HG02763 (cell line): Measurements from ENCODE around the gene PHACTR1.
"Not testable (repeated sequence)": the region's sequence is repeated elsewhere in the genome, so short reads cannot be mapped to it uniquely, and the experiment has no call there.

ENCODE experiments used
- ATAC-seq: cut with Tn5 transposase; IDR thresholded peaks from one replicate; pipeline ENCODE4 v1.9.1; 2021; ENCODE audit warnings: mild to moderate bottlenecking, moderate library complexity; ENCODE audit not compliant: unreplicated experiment

Gene PHACTR1

DNA sequence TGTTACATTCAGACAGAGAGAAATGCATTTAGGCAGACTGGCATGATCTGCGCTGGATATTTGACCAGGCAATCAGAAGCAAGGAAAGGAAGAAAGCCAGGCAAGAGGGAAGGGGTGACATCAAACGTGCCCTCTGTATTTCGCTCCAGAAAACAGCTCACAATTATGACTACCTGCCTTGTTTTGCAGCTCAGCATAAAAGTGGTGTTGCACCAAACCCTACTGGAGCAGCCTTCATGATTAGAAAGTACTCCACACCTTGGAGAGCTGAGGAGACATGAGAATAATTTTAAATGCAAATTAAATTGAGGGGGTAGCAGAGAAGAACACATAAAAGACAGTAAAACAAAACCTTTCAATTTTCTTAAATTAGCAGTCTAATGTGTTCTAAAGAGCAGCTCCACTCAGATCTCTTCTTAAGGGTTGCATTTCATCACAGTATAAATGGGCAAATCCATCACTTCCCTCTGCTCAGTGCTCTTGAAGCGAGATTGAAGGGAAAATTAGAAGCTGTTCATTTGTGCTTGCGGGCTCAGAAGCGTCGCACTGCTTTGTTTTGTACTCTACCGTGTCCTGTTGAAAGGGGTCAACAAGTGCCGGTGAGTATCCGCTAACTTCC is at the start of gene PHACTR1:
Gene PHACTR1, plus strand, starts transcription at position 470 of the 619 bp plus-strand sequence.
- no peak for ATAC-seq

DNA sequence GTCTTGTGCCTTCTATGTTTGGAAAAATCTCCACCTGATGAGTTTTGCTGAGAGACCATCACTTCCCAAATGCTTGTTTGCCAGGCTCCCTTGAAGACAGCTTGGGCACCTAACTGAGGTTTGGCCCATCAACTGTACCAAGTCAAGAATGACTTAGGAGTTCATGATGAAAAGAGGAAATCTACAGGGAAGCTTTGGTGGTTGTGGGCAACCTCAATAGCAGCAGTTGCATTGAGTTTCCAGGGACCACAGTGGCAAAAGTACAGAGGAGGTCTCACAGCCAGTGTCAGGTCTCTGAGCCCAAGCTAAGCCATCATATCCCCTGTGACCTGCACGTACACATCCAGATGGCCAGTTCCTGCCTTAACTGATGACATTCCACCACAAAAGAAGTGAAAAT is 49.7 kb upstream of the PHACTR1 start:
- ATAC-seq = no peak

- no peak for ATAC-seq
Observed at GRCh38 chr6:12675931-12676330, 40.6 kb upstream of the PHACTR1 start.

DNA sequence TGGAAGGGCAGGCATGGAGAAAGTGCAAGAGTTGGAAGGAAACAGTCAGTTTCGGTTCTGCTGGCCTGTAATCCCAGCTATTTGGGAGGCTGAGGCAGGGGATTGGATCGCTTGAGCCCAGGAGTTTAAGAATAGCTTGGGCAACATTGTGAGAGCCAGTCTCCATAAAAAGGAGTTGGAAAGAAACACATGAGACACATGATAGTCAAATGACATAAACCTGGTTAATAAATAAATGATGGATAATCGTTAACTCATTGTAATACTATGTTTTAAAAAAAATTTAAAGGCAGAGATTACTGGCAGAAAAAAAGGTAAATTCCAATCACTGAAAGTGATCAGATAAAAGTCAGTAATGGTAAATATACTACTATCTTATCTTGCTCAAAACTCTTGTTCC is 37.2 kb upstream of the PHACTR1 start:
- ATAC-seq = no peak

GRCh38 chr6:12693122-12693521 is 23.4 kb upstream of the PHACTR1 start:
- ATAC-seq = no peak

GRCh38 chr6:12698298-12698697 is 18.3 kb upstream of the PHACTR1 start:
- no peak for ATAC-seq

GRCh38 chr6:12704946-12705345 is 11.6 kb upstream of the PHACTR1 start:
- no peak for ATAC-seq

DNA sequence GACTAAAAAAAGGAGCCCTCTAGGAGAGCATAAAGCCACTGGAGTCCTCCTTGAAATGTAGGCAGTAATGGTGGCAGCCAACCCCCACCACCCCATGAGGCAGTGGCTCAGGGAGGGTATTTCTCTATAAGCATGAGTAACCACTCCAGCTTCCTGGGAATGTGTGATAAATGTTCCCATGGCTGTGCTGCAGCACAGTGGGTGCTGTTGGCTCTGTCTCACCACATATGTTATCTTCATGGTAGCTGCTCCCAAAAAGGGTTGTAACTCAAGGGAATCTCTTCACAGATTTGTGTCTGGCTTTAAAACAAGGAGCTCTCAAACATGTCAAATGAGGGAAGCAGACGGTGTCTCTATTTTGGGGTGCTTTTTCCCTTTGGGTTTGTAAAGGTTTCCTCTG is 7.5 kb upstream of the PHACTR1 start:
- ATAC-seq = no peak

DNA sequence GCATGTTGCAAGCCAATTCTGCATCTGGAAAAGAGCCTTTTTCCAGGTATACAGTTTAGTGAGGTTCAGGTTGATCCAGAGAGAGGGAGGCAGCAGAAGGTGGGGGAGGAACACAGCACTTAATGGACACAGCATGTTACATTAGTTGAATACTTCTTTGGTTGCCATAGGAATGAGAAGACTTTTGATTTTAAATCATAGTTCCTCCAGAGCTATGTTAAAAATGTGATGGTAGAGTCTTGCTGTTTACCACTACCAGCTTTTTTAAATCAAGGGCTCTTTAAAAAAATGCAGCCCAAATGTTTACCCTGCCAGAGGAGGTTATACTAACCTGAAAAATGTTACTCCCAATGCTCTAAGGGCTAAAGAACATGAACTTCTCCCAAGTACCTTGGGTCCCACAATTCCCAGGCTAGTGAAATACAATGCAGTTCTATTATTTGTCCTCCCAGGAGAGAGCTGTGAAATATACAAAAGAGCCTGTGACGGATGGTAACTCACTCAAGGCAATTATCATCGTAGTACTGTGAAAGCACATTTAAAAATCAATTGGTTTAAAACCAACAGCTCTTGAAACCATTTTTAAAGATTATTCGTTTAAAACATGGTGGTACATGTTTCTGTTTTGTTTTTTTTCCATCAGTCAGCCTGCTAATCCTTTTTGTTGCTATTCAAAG is 6.9 kb upstream of the PHACTR1 start:
- ATAC-seq = no peak

- ATAC-seq = no peak
Observed at GRCh38 chr6:12710921-12711320, 5.6 kb upstream of the PHACTR1 start.

- ATAC-seq = no peak
Observed at GRCh38 chr6:12714022-12714421, 2.5 kb upstream of the PHACTR1 start.

DNA sequence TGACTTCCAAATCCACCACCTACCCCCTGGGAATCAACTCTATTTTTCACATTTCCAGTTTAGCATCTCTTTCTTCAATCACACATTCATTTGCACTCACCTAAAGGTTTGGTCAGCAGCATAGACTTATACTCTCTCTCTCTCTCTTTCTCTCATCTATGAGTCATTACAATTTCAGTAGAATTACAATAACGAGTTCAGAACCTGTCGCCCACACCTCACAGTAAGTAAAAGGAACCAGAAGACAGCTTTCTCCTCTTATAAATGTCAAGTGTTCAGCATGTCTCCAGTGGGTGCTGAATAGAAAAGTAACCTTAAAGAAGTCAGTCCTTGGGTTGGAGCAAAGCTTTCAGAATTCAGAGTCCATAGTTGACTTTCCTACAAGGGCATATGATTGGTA is 1.1 kb upstream of the PHACTR1 start:
- ATAC-seq = no peak

GRCh38 chr6:12717356-12717755 is 789 bp downstream of the PHACTR1 start:
- no peak for ATAC-seq

GRCh38 chr6:12718015-12718414 is 1.4 kb downstream of the PHACTR1 start:
- no peak for ATAC-seq

GRCh38 chr6:12719017-12719416 is 2.5 kb downstream of the PHACTR1 start:
- no peak for ATAC-seq

DNA sequence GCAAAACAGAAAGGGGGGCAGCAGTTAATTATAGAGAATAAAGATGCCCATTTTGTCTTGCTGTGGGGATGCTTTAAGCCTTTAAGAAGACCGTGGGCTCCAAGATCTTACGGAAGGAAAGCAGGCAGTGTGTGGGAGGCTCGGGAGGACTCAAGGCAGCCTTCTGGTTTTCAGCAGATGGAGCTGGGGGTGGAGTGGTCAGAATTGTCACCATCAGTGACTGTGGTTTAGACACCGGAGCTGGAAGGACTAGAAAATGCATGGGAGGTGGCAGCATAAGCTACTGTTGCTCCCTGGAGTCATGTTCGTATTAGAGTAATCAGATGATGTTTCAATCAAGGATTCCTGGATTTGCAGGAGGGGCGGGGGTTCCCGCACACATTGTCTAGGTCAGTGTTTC is 3.7 kb downstream of the PHACTR1 start:
- no peak for ATAC-seq

DNA sequence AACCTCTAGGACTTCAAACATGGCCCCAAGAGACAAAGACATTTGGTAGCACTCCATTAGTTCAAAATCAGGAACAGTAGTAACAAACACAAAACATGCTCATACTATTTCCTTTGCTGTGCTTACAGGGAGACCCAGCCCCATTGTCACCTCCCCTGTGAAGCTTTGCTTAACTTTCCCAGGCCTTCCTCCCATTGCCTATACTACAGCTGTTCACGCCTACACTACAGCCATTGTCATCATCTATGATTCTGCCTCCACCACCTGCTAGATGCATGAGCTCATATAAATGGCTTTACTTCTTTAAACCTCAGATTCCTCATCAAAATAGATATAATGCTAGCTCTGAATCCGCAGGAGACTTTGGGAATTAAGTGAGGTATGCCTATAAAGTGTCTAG is 8.7 kb downstream of the PHACTR1 start:
- no peak for ATAC-seq

- no peak for ATAC-seq
Observed at GRCh38 chr6:12729467-12729866, 12.9 kb downstream of the PHACTR1 start.

- not testable (repeated sequence) for ATAC-seq
Observed at GRCh38 chr6:12730809-12731208, 14.2 kb downstream of the PHACTR1 start.

- no peak for ATAC-seq
Observed at GRCh38 chr6:12733876-12734275, 17.3 kb downstream of the PHACTR1 start.

DNA sequence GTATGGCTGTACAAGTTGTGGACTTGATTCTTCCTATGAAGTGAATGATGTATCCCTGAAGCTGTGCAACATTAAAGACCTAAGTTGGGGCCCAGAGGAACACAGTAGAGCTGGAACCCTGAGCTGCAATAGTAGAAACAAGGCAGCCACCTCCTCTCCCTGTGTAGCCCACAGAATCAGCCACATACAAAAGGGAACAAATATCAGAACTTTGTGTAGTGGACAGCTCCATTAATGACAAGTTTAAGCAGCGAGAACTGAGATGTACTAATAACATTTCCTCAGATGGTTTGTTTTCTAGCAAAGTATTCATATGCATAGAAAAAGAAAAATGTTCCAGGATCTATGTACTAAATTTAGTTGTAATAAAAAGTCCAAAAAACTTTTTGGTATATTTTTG is 19.2 kb downstream of the PHACTR1 start:
- no peak for ATAC-seq

DNA sequence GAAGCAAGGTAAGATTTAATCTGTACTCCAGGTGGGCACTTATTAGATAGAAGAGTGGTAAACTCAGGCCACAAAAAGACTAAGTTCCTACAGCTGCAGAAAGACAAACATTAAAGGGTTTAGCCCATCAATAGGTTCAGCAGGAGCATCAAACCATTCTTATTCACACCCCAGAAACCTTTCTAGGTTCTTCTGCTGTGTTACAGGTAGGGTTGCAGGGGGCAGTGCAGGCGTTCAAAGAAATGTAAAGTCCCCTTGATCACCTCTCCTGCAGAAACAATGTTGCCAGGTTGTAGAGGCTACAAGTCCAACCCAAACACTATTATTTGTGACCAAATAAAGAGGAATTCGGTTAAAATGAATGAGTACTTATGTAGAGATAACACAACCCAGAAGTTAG is 31.8 kb downstream of the PHACTR1 start:
- ATAC-seq = no peak
